Choroid plexus epithelial cell (primary cell): ENCODE data around the gene NUCB1.
"Not testable (repeated sequence)": the region's sequence is repeated elsewhere in the genome, so short reads cannot be mapped to it uniquely, and the experiment has no call there.

ENCODE experiments used
- DNase-seq: peaks from one replicate; pipeline ENCODE4 v3.0.0-alpha.2; 2010; ENCODE audit warnings: low read depth
- H3K4me3 ChIP-seq: 2 replicates; pipeline ENCODE4 v1.5.1; 2011; ENCODE audit warnings: low read depth, mild to moderate bottlenecking, control low read depth, low read length, moderate library complexity
- CTCF ChIP-seq: conservative IDR thresholded peaks from 2 replicates; pipeline ENCODE4 v1.5.1; 2011; ENCODE audit warnings: low read depth, mild to moderate bottlenecking, control low read depth, inconsistent platforms, low read length, moderate library complexity

NUCB1 gene

GRCh38 chr19:48874303-48875135, 25.6 kb upstream of the NUCB1 start:
- DNase-seq = peak; percentile 44
- peak overlapping the region; percentile 100 for H3K4me3 ChIP-seq
- no peak for TF ChIP-seq CTCF

- peak overlapping the region; percentile 100 for H3K4me3 ChIP-seq
- peak; percentile 22 for DNase-seq
These were observed 23.8 kb upstream of the NUCB1 start for GRCh38 chr19:48876043-48876981.

- no peak overlapping the region for H3K4me3 ChIP-seq
- no peak for TF ChIP-seq CTCF
- DNase-seq = no peak
These were observed 22.3 kb upstream of the NUCB1 start for GRCh38 chr19:48877855-48878195.

- TF ChIP-seq CTCF = no peak
- DNase-seq = peak; percentile 61
- H3K4me3 ChIP-seq = no peak overlapping the region
These were observed 21.7 kb upstream of the NUCB1 start for GRCh38 chr19:48878196-48879024.

GRCh38 chr19:48879025-48879637, 21.0 kb upstream of the NUCB1 start:
- no peak for DNase-seq
- H3K4me3 ChIP-seq = no peak overlapping the region
- no peak for TF ChIP-seq CTCF

GRCh38 chr19:48879696-48880095, 20.4 kb upstream of the NUCB1 start:
- H3K4me3 ChIP-seq, DNase-seq: not testable (repeated sequence)

GRCh38 chr19:48881741-48882657, 18.1 kb upstream of the NUCB1 start:
- DNase-seq = peak; percentile 23
- no peak for TF ChIP-seq CTCF
- H3K4me3 ChIP-seq = no peak overlapping the region
